T-cell (primary cell): ENCODE results near the gene FIZ1. TPM values are rescaled to one million over a fixed set of nuclear protein-coding genes. Genes with fewer than 3 reads are reported as not detected.
"Not testable (repeated sequence)": the region's sequence is repeated elsewhere in the genome, so short reads cannot be mapped to it uniquely, and the experiment has no call there.

Experiments
- ATAC-seq, 4 experiments: fragments of 200-7000 bp in 3 of 4; fragments of 150-1000 bp in 1 of 4; cut with Tn5 transposase; replicated peaks in 1 of 4; 1 replicate in 3 of 4; 2 replicates in 1 of 4; pipeline ENCODE4 v1.10.0; 2021; ENCODE audit warnings: moderate library complexity in 3 of 4, mild to moderate bottlenecking in 2 of 4, moderate number of reproducible peaks in 1 of 4
- CTCF ChIA-PET, 2 donors: fragments of 300-600 bp; sonication (Branson Sonifier 250); formaldehyde crosslinking; loops; one replicate each; lab custom pipeline; 2022; ENCODE audit warnings: antibody characterized with exemption in 2 of 2; lab: Charles Lee
- POLR2A ChIA-PET, 2 donors: fragments of 300-600 bp; sonication (Branson Sonifier 250); formaldehyde crosslinking; loops; one replicate each; lab custom pipeline; 2022; ENCODE audit warnings: antibody characterized with exemption in 2 of 2; lab: Charles Lee
- DNase-seq, 35 experiments: peaks; one replicate each; pipeline versions ENCODE4 v3.0.0 to v3.0.0-alpha.2; 2013 to 2023
- H3K27ac ChIP-seq: one replicate; pipeline ENCODE4 v1.5.1; 2013; ENCODE audit warnings: low read length
- H3K27me3 ChIP-seq, 2 experiments: replicated peaks in 1 of 2; 1 replicate in 1 of 2; 2 replicates in 1 of 2; pipeline versions ENCODE4 v1.6.1 to v1.7.0; 2013; ENCODE audit warnings: low read length in 1 of 2, mixed read lengths in 1 of 2; ENCODE audit not compliant: control insufficient read depth in 2 of 2, insufficient read depth in 2 of 2; ENCODE audit errors: extremely low read depth in 1 of 2
- H3K36me3 ChIP-seq, 2 donors: 1 replicate in 1 of 2; 2 replicates in 1 of 2; pipeline versions ENCODE4 v1.6.1 to v1.7.0; 2013; ENCODE audit warnings: low read length in 1 of 2; ENCODE audit not compliant: control insufficient read depth in 2 of 2, insufficient read depth in 1 of 2; ENCODE audit errors: extremely low read depth in 1 of 2
- H3K4me1 ChIP-seq, 2 experiments: 1 replicate in 1 of 2; 2 replicates in 1 of 2; pipeline versions ENCODE4 v1.6.1 to v1.7.0; 2013; ENCODE audit warnings: low read length in 2 of 2, mixed read lengths in 1 of 2; ENCODE audit not compliant: insufficient read depth in 2 of 2, control insufficient read depth in 1 of 2; ENCODE audit errors: extremely low read depth in 1 of 2
- H3K4me3 ChIP-seq, 2 donors: 1 replicate in 1 of 2; 2 replicates in 1 of 2; pipeline versions ENCODE4 v1.5.1 to v1.7.0; 2013; ENCODE audit warnings: mild to moderate bottlenecking in 2 of 2, low read length in 1 of 2, moderate library complexity in 1 of 2; ENCODE audit not compliant: control insufficient read depth in 1 of 2; ENCODE audit errors: extremely low read depth in 1 of 2
- H3K9me3 ChIP-seq: 2 replicates; pipeline ENCODE4 v1.7.0; 2013
- H3K27ac Mint-ChIP-seq, 2 donors: one replicate each; pipeline ENCODE4 v1.8.0; 2020 to 2021; ENCODE audit warnings: mild to moderate bottlenecking in 2 of 2, mixed read lengths in 2 of 2
- H3K27me3 Mint-ChIP-seq, 2 donors: one replicate each; pipeline ENCODE4 v1.8.0; 2021 to 2022; ENCODE audit warnings: mixed read lengths in 2 of 2
- H3K36me3 Mint-ChIP-seq: one replicate; pipeline ENCODE4 v1.8.0; 2021; ENCODE audit warnings: mixed read lengths
- H3K4me1 Mint-ChIP-seq, 3 donors: one replicate each; pipeline ENCODE4 v1.8.0; 2020 to 2022; ENCODE audit warnings: mixed read lengths in 3 of 3, mild to moderate bottlenecking in 1 of 3
- H3K4me3 Mint-ChIP-seq, 3 donors: one replicate each; pipeline ENCODE4 v1.8.0; 2020 to 2022; ENCODE audit warnings: mild to moderate bottlenecking in 3 of 3, mixed read lengths in 3 of 3, moderate library complexity in 3 of 3
- H3K9me3 Mint-ChIP-seq, 3 donors: one replicate each; pipeline ENCODE4 v1.8.0; 2020 to 2022; ENCODE audit warnings: mixed read lengths in 3 of 3
- WGBS: methylation state at CpG from one replicate; pipeline ENCODE4 v1.1.5; 2013; ENCODE audit warnings: missing lambda C conversion rate; ENCODE audit not compliant: insufficient coverage; 5-methylcytosine and 5-hydroxymethylcytosine counted together
- total RNA-seq, 35 experiments: library from RNA in 6 of 35; stranded (reverse) in 6 of 35; fragments of 120-200 nt in 1 of 35; gene quantifications; one replicate each; pipeline versions ENCODE4 v1.2.1 to v1.2.4 and lab custom pipeline; 2013 to 2026

Gene FIZ1
- total RNA-seq, 5 donors from 2014 or later (not counting 1 experiment from before 2014, with no cell fraction given), result 9.8 to 27.7 (median 19.0) TPM

DNA sequence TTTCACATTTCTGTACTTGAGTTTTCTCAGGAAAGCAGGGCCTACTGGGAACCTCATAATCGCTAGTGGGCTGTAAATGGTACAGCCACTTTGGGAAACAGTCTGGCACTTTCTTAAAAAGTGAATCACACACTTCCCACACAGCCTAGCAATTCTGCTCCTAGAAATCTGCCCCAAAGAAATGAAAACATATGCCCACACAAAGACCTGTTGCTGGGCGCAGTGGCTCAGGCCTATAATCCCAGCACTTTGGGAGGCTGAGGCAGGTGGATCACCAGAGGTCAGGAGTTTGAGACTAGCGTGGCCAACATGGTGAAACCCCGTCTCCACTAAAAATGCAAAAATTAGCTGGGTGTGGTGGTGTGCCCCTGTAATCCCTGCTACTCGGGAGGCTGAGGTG lies 29.8 kb downstream of the FIZ1 start:
- 96% methylated on average over 5 of the region's 5 CpGs for WGBS
- CTCF ChIA-PET, result not testable (repeated sequence)

DNA sequence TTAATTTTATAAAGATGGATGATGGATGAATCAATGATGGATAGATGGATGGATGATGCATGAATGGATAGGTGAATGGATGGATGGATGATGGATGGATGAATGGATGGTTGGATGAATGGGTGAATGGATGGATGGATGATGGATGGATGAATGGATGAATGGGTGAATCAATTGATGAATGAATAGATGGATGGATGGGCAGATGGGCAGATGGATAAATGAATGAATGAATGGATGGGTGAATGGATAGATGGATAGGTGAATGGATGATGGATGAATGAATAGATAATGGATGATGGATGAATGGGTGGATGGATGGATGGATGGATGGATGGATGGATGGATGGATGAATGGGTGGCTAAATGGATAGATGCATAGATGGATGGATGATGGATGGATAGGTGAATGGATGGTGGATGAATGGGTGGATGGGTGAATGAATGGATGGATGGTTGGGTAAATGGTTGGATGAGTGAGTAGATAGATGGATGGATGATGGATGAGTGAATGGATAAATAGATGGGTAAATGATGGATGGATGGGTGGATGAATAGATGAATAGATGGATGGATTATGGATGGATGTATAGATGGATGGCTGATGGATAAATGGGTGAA lies 31.5 kb downstream of the FIZ1 start:
- peaks cover 9 to 15% of the 10 kb centered on the region in 2 donors for H3K27me3 Mint-ChIP-seq
- Histone ChIP-seq H3K4me3 (no peak overlapping the region), H3K9me3 (no peaks in the 10 kb centered on the region), H3K27ac (no peak overlapping the region), H3K36me3 (no peaks in the 10 kb centered on the region), H3K27me3 (peaks cover 0 to 29% of the 10 kb centered on the region in 2 experiments), H3K4me1 (no peaks in the 10 kb centered on the region)
- POLR2A ChIA-PET, result no interaction called here
- ATAC-seq, result no peak
- H3K9me3 Mint-ChIP-seq, result no peaks in the 10 kb centered on the region
- no peak overlapping the region for H3K4me3 Mint-ChIP-seq
- CTCF ChIA-PET, result interaction anchor here in 1 of 2 donors (0.7 kb wide), 1 partner anchor 478 kb away, joined by 3 read pairs; no protein-coding TSS in a partner anchor
- DNase-seq, result no peak
- H3K36me3 Mint-ChIP-seq, result no peaks in the 10 kb centered on the region
- no peaks in the 10 kb centered on the region for H3K4me1 Mint-ChIP-seq
- H3K27ac Mint-ChIP-seq, result no peak overlapping the region

More for the DNA sequence above, 29.8 kb downstream of the FIZ1 start:
- not testable (repeated sequence) for ATAC-seq, H3K27ac Mint-ChIP-seq, H3K4me1 Mint-ChIP-seq, DNase-seq, H3K4me1 ChIP-seq, H3K4me3 ChIP-seq, H3K36me3 ChIP-seq, H3K27ac ChIP-seq, H3K9me3 Mint-ChIP-seq, H3K4me3 Mint-ChIP-seq, H3K9me3 ChIP-seq, H3K36me3 Mint-ChIP-seq
- H3K27me3 Mint-ChIP-seq, result peaks cover 5 to 15% of the 10 kb centered on the region in 2 donors
- POLR2A ChIA-PET, result interaction anchor here in 1 of 2 donors (0.7 kb wide), 1 partner anchor 165 kb away, joined by 7 read pairs; no protein-coding TSS in a partner anchor
- peaks cover 0 to 23% of the 10 kb centered on the region in 2 experiments for H3K27me3 ChIP-seq

DNA sequence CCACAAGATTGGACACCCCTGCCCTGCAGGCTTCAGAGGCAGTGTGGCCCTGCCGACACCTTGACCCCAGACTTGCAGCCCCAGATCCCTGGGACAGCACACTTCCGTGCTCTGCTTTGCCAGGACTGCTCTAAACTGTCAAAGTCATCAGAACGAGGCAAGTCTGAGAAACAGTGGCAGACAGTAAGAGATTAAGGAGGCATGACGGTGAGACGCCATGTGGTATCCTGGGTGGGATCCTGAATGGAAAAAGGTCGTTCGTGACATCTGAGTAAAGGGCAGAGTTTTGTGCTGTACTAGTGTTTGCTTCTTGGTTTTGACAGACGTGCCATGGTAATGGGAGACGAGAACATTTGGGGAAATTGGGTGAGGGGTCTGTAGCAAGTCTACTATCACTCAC lies 32.5 kb downstream of the FIZ1 start:
- Histone ChIP-seq H3K4me1 (no peaks in the 10 kb centered on the region), H3K27ac (no peak overlapping the region), H3K4me3 (no peak overlapping the region), H3K27me3 (peaks cover 0 to 29% of the 10 kb centered on the region in 2 experiments), H3K9me3 (no peaks in the 10 kb centered on the region), H3K36me3 (no peaks in the 10 kb centered on the region)
- Mint-ChIP-seq H3K36me3 (no peaks in the 10 kb centered on the region), H3K4me1 (no peaks in the 10 kb centered on the region), H3K27me3 (peaks cover 9 to 15% of the 10 kb centered on the region in 2 donors), H3K4me3 (no peak overlapping the region), H3K9me3 (no peaks in the 10 kb centered on the region), H3K27ac (no peak overlapping the region)
- ATAC-seq, result no peak
- POLR2A ChIA-PET, result no interaction called here
- CTCF ChIA-PET, result no interaction called here
- 73% methylated on average over 5 of the region's 9 CpGs for WGBS
- DNase-seq, result no peak

DNA sequence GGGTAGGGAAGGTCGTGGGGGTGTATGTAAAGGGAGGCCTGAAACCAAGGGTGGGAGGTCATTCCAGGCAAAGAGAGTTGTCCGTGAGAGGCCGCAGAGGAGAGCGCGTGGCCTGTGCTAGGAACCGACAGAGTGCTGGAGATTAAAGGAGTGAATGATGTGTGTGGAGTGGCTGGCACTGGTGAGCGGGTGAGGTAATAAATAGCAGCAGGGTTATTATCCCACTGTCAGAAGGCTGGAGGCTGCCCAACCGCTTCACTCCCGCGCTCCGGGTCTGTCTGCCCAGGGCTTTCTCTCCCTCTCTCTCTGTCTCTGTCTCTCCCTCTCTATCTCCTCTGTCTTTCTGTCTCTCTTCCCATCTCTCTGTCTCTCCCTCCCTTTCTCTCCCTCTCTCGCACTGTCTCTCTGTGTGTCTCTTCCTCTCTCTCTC lies 36.0 kb downstream of the FIZ1 start:
- Histone ChIP-seq H3K4me3 (no peak overlapping the region), H3K36me3 (no peaks in the 10 kb centered on the region), H3K4me1 (no peaks in the 10 kb centered on the region), H3K9me3 (no peaks in the 10 kb centered on the region), H3K27me3 (peaks cover 0 to 48% of the 10 kb centered on the region in 2 experiments), H3K27ac (no peak overlapping the region)
- Mint-ChIP-seq H3K9me3 (peaks cover 0 to 4% (median 2%) of the 10 kb centered on the region in 3 donors), H3K4me1 (no peaks in the 10 kb centered on the region), H3K36me3 (no peaks in the 10 kb centered on the region), H3K4me3 (no peak overlapping the region), H3K27me3 (peaks cover 9 to 28% of the 10 kb centered on the region in 2 donors), H3K27ac (no peak overlapping the region)
- POLR2A ChIA-PET, result no interaction called here
- DNase-seq, result no peak
- WGBS, result 89% methylated on average over 11 of the region's 12 CpGs
- no peak for ATAC-seq
- CTCF ChIA-PET, result no interaction called here

GRCh38 chr19:55559684-55560083 lies 39.6 kb downstream of the FIZ1 start:
- Mint-ChIP-seq H3K27me3 (peaks cover 4 to 16% of the 10 kb centered on the region in 2 donors), H3K36me3 (no peaks in the 10 kb centered on the region), H3K27ac (no peak overlapping the region), H3K4me1 (no peaks in the 10 kb centered on the region), H3K4me3 (no peak overlapping the region), H3K9me3 (peaks cover 0 to 4% (median 2%) of the 10 kb centered on the region in 3 donors)
- Histone ChIP-seq H3K36me3 (no peaks in the 10 kb centered on the region), H3K27ac (no peak overlapping the region), H3K27me3 (peaks cover 0 to 30% of the 10 kb centered on the region in 2 experiments), H3K4me1 (no peaks in the 10 kb centered on the region), H3K4me3 (no peak overlapping the region), H3K9me3 (no peaks in the 10 kb centered on the region)
- POLR2A ChIA-PET, result no interaction called here
- CTCF ChIA-PET, result no interaction called here
- ATAC-seq, result no peak
- WGBS, result 83% methylated on average over 5 of the region's 9 CpGs
- DNase-seq, result no peak

- H3K27ac ChIP-seq, result no peak overlapping the region
- H3K4me1 ChIP-seq, result no peaks in the 10 kb centered on the region
- ATAC-seq (no peak), DNase-seq (no peak)
- Mint-ChIP-seq H3K4me3 (no peak overlapping the region), H3K27ac (no peak overlapping the region), H3K9me3 (no peaks in the 10 kb centered on the region), H3K4me1 (no peaks in the 10 kb centered on the region), H3K27me3 (peaks cover 3 to 12% of the 10 kb centered on the region in 2 donors), H3K36me3 (no peaks in the 10 kb centered on the region)
- WGBS, result 88% methylated on average over 8 of the region's 8 CpGs
- POLR2A ChIA-PET, result no interaction called here
- CTCF ChIA-PET, result no interaction called here
- H3K9me3 ChIP-seq, result no peaks in the 10 kb centered on the region
- peaks cover 0 to 20% of the 10 kb centered on the region in 2 experiments for H3K27me3 ChIP-seq
- no peaks in the 10 kb centered on the region for H3K36me3 ChIP-seq
- no peak overlapping the region for H3K4me3 ChIP-seq
These were observed 44.6 kb downstream of the FIZ1 start for GRCh38 chr19:55554741-55555152.
